HL-60 (cell line): ENCODE results near the gene ICAM2.

Source experiments
- DNase-seq, 2 experiments: peaks; one replicate each; pipeline ENCODE4 v3.0.0-alpha.2; 2010 to 2020; ENCODE audit warnings: low read depth in 1 of 2, low spot score in 1 of 2
- H3K27ac ChIP-seq: fragments of 250-450 bp; sonication (Bioruptor Pico); replicated peaks from 2 replicates; pipeline ENCODE4 v1.5.1; 2020; ENCODE audit warnings: mild to moderate bottlenecking, moderate library complexity
- H3K27me3 ChIP-seq: fragments of 250-450 bp; sonication (Bioruptor Pico); 2 replicates; pipeline ENCODE4 v1.5.1; 2021; ENCODE audit warnings: mild to moderate bottlenecking, moderate library complexity; ENCODE audit not compliant: insufficient read depth, poor library complexity, severe bottlenecking
- H3K4me3 ChIP-seq: replicated peaks from 2 replicates; pipeline ENCODE4 v1.5.1; 2011; ENCODE audit warnings: mild to moderate bottlenecking, control low read depth, low read length; ENCODE audit not compliant: insufficient read depth
- CTCF ChIP-seq: IDR thresholded peaks from one replicate; pipeline ENCODE4 v1.5.1; 2011; ENCODE audit warnings: low read length, control low read depth, inconsistent platforms; ENCODE audit not compliant: insufficient read depth
- GABPA ChIP-seq: IDR thresholded peaks from 2 replicates; pipeline ENCODE4 v1.6.1; 2012; ENCODE audit warnings: low read depth
- POLR2AphosphoS5 ChIP-seq: IDR thresholded peaks from 2 replicates; pipeline ENCODE4 v1.6.1; 2012; ENCODE audit warnings: low read depth
- REST ChIP-seq: IDR thresholded peaks from 2 replicates; pipeline ENCODE4 v1.6.1; 2012; ENCODE audit warnings: low read depth; ENCODE audit not compliant: insufficient replicate concordance
- SPI1 ChIP-seq: IDR thresholded peaks from 2 replicates; pipeline ENCODE4 v1.6.1; 2012; ENCODE audit warnings: low read depth, mild to moderate bottlenecking, borderline replicate concordance

Gene ICAM2

GRCh38 chr17:64004903-64005733, 15.3 kb downstream of the ICAM2 start:
- no peak overlapping the region for H3K4me3 ChIP-seq
- no peak for TF ChIP-seq POLR2AphosphoS5
- no peak overlapping the region for H3K27ac ChIP-seq
- H3K27me3 ChIP-seq: no peaks in the 10 kb centered on the region
- DNase-seq: no peak

- DNase-seq: no peak
- Histone ChIP-seq H3K4me3 (no peak overlapping the region), H3K27ac (no peak overlapping the region), H3K27me3 (peaks cover 4% of the 10 kb centered on the region)
- TF ChIP-seq POLR2AphosphoS5: no peak
- TF ChIP-seq GABPA: no peak
- no peak for TF ChIP-seq SPI1
- no peak for TF ChIP-seq CTCF
- TF ChIP-seq REST: no peak
Measured at GRCh38 chr17:64004218-64004770, 16.1 kb downstream of the ICAM2 start.

- Histone ChIP-seq H3K27me3 (peaks cover 10% of the 10 kb centered on the region), H3K27ac (no peak overlapping the region), H3K4me3 (no peak overlapping the region)
- DNase-seq: no peak
- TF ChIP-seq POLR2AphosphoS5: no peak
- TF ChIP-seq GABPA: no peak
- no peak for TF ChIP-seq SPI1
- no peak for TF ChIP-seq CTCF
- TF ChIP-seq REST: no peak
Measured at GRCh38 chr17:64003526-64004121, 16.8 kb downstream of the ICAM2 start.

GRCh38 chr17:64002658-64003525, 17.5 kb downstream of the ICAM2 start:
- TF ChIP-seq GABPA (no peak), POLR2AphosphoS5 (no peak)
- Histone ChIP-seq H3K27ac (no peak overlapping the region), H3K27me3 (peaks cover 15% of the 10 kb centered on the region), H3K4me3 (no peak overlapping the region)
- DNase-seq: no peak
